ENCODE data around the gene AGR2.

Gene AGR2

GRCh38 chr7:16754856-16755317 is 49.9 kb downstream of the AGR2 start:
- Histone ChIP-seq H3K4me1 (ENCODE audit: control insufficient read depth in 1 of 2, insufficient read depth in 2 of 2, low read length in 2 of 2) (peaks cover 0 to 4% of the 10 kb centered on the region in 2 donors), H3K36me3 (ENCODE audit: control insufficient read depth in 1 of 2, insufficient read depth in 2 of 2, low read length in 2 of 2) (no peaks in the 10 kb centered on the region), H3K9me3 (ENCODE audit: control insufficient read depth in 1 of 2, low read length in 2 of 2) (no peaks in the 10 kb centered on the region), H3K27me3 (ENCODE audit: low read depth, low read length) (no peaks in the 10 kb centered on the region), H3K27ac (ENCODE audit: low read length) (peak overlapping the region; percentile 46), H3K4me3 (ENCODE audit: low read depth in 1 of 2, low read length in 2 of 2) (peak overlapping the region; percentile 72 to 87)

- Histone ChIP-seq H3K4me3 (ENCODE audit: low read depth in 1 of 2, low read length in 2 of 2) (peak overlapping the region; percentile 72 to 87), H3K4me1 (ENCODE audit: control insufficient read depth in 1 of 2, insufficient read depth in 2 of 2, low read length in 2 of 2) (peaks cover 0 to 4% of the 10 kb centered on the region in 2 donors), H3K27ac (ENCODE audit: low read length) (peak overlapping the region; percentile 46), H3K9me3 (ENCODE audit: control insufficient read depth in 1 of 2, low read length in 2 of 2) (no peaks in the 10 kb centered on the region), H3K36me3 (ENCODE audit: control insufficient read depth in 1 of 2, insufficient read depth in 2 of 2, low read length in 2 of 2) (no peaks in the 10 kb centered on the region), H3K27me3 (ENCODE audit: low read depth, low read length) (no peaks in the 10 kb centered on the region)
Observed at GRCh38 chr7:16753932-16754855, 50.6 kb downstream of the AGR2 start.

DNA sequence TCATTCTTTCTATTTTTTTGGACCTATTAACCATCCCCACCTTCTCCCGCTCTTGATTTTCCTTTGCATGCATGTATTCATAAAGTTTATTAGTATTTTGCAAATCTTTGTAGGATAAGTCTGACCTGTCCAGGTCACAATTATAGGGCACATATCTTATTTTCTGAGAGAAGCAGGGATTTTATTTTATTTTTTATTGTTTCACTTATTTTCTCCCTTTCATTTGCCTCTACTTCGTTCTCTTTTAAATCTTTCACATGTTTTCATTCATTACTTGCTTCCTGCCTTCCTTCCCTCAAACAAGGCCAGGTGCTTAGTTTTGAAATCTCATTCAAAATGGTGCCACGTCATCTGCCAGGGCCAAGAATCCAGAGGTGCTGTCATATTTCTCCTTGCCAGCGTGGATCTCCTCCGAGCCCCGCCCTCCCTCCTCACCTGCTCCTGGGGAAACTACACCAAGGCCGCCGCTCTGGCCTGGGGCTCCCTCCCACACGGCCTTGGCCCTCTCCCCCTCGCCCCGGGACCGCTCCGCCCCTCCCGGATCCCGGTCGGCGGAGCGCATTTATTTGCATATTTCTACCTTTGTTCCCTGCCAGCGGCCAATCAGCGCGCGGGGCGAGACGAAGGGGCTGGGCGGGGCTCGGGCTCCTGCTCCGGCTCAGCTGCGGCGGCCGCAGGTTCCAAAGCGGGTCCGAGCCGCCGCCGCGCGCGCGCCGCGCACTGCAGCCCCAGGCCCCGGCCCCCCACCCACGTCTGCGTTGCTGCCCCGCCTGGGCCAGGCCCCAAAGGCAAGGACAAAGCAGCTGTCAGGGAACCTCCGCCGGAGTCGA is 51.5 kb downstream of the AGR2 start, which contains the start of gene TSPAN13:
Gene TSPAN13 (plus strand): TSS at position 654 of the 830 bp plus-strand sequence. CDS start 213 bp downstream, outside the sequence.
- H3K36me3 ChIP-seq (ENCODE audit: control insufficient read depth in 1 of 2, insufficient read depth in 2 of 2, low read length in 2 of 2): no peaks in the 10 kb centered on the region
- H3K4me1 ChIP-seq (ENCODE audit: control insufficient read depth in 1 of 2, insufficient read depth in 2 of 2, low read length in 2 of 2): peaks cover 0 to 4% of the 10 kb centered on the region in 2 donors
- H3K4me3 ChIP-seq (ENCODE audit: low read depth in 1 of 2, low read length in 2 of 2): peak within 1 kb of the TSS; percentile 72 to 87
- H3K9me3 ChIP-seq (ENCODE audit: control insufficient read depth in 1 of 2, low read length in 2 of 2): no peaks in the 10 kb centered on the region
- peak within 1 kb of the TSS; percentile 46 for H3K27ac ChIP-seq (ENCODE audit: low read length)
- H3K27me3 ChIP-seq (ENCODE audit: low read depth, low read length): no peaks in the 10 kb centered on the region

DNA sequence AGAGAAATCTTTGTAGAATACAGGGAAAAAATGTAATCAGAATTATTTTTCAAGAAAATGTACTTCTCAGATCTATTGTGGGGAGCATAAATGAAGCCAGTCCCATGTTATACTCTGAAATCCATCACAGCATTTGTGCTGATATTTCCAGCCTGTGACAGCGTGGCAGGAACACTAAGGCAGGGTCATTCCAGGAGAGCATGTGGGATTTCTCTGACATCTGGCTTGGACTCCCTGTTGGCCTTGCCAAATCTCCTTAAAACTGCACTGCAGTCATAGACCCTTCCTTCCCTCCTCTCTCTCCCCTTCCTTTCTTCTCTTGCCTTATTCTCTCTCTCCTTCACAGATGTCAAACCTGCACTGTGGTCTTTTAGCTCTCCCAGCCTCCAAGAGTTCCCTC is 57.7 kb downstream of the AGR2 start:
- Histone ChIP-seq H3K27ac (ENCODE audit: low read length) (no peak overlapping the region), H3K36me3 (ENCODE audit: control insufficient read depth in 1 of 2, insufficient read depth in 2 of 2, low read length in 2 of 2) (no peaks in the 10 kb centered on the region), H3K4me1 (ENCODE audit: control insufficient read depth in 1 of 2, insufficient read depth in 2 of 2, low read length in 2 of 2) (peaks cover 3 to 7% of the 10 kb centered on the region in 2 donors), H3K9me3 (ENCODE audit: control insufficient read depth in 1 of 2, low read length in 2 of 2) (no peaks in the 10 kb centered on the region), H3K27me3 (ENCODE audit: low read depth, low read length) (no peaks in the 10 kb centered on the region), H3K4me3 (ENCODE audit: low read depth in 1 of 2, low read length in 2 of 2) (no peak overlapping the region)

DNA sequence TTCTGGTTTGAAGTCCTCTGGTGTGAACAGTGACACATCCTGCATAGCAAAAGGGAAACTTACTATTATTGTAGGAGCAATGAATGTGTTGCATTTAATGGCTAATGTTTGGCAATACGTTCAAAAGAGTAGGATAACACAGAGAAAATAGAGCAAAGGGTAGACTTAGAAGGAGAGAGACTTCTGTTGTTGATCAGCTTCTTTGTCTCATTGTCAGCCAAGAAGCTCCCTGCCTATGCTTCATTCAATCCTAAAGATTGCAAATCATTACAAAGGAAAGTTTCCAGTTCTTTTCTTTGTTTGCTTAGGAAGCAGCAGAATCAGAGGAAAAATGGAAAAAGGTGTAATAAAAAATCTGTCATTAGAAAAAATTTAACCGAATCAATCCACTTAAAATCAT is 59.2 kb downstream of the AGR2 start:
- H3K27me3 ChIP-seq (ENCODE audit: low read depth, low read length): no peaks in the 10 kb centered on the region
- no peaks in the 10 kb centered on the region for H3K9me3 ChIP-seq (ENCODE audit: control insufficient read depth in 1 of 2, low read length in 2 of 2)
- no peak overlapping the region for H3K4me3 ChIP-seq (ENCODE audit: low read depth in 1 of 2, low read length in 2 of 2)
- H3K4me1 ChIP-seq (ENCODE audit: control insufficient read depth in 1 of 2, insufficient read depth in 2 of 2, low read length in 2 of 2): peaks cover 3 to 7% of the 10 kb centered on the region in 2 donors
- no peak overlapping the region for H3K27ac ChIP-seq (ENCODE audit: low read length)
- H3K36me3 ChIP-seq (ENCODE audit: control insufficient read depth in 1 of 2, insufficient read depth in 2 of 2, low read length in 2 of 2): no peaks in the 10 kb centered on the region

- H3K27me3 ChIP-seq (ENCODE audit: low read depth, low read length): no peaks in the 10 kb centered on the region
- H3K9me3 ChIP-seq (ENCODE audit: control insufficient read depth in 1 of 2, low read length in 2 of 2): no peaks in the 10 kb centered on the region
- no peak overlapping the region for H3K27ac ChIP-seq (ENCODE audit: low read length)
- no peak overlapping the region for H3K4me3 ChIP-seq (ENCODE audit: low read depth in 1 of 2, low read length in 2 of 2)
- H3K4me1 ChIP-seq (ENCODE audit: control insufficient read depth in 1 of 2, insufficient read depth in 2 of 2, low read length in 2 of 2): peaks cover 3 to 7% of the 10 kb centered on the region in 2 donors
- H3K36me3 ChIP-seq (ENCODE audit: control insufficient read depth in 1 of 2, insufficient read depth in 2 of 2, low read length in 2 of 2): no peaks in the 10 kb centered on the region
Observed at GRCh38 chr7:16744518-16745250, 60.1 kb downstream of the AGR2 start.

- Histone ChIP-seq H3K27ac (ENCODE audit: low read length) (no peak overlapping the region), H3K36me3 (ENCODE audit: control insufficient read depth in 1 of 2, insufficient read depth in 2 of 2, low read length in 2 of 2) (no peaks in the 10 kb centered on the region)
Observed at GRCh38 chr7:16743236-16743635, 61.6 kb downstream of the AGR2 start.

GRCh38 chr7:16742547-16742946 is 62.3 kb downstream of the AGR2 start:
- Histone ChIP-seq H3K27ac (ENCODE audit: low read length) (no peak overlapping the region), H3K9me3 (ENCODE audit: control insufficient read depth in 1 of 2, low read length in 2 of 2) (no peaks in the 10 kb centered on the region), H3K27me3 (ENCODE audit: low read depth, low read length) (no peaks in the 10 kb centered on the region), H3K36me3 (ENCODE audit: control insufficient read depth in 1 of 2, insufficient read depth in 2 of 2, low read length in 2 of 2) (no peaks in the 10 kb centered on the region), H3K4me3 (ENCODE audit: low read depth in 1 of 2, low read length in 2 of 2) (no peak overlapping the region), H3K4me1 (ENCODE audit: control insufficient read depth in 1 of 2, insufficient read depth in 2 of 2, low read length in 2 of 2) (peaks cover 3 to 7% of the 10 kb centered on the region in 2 donors)

More at GRCh38 chr7:16743236-16743635, 61.6 kb downstream of the AGR2 start:
- no peak overlapping the region for H3K4me3 ChIP-seq (ENCODE audit: low read depth in 1 of 2, low read length in 2 of 2)
- no peaks in the 10 kb centered on the region for H3K9me3 ChIP-seq (ENCODE audit: control insufficient read depth in 1 of 2, low read length in 2 of 2)
- H3K27me3 ChIP-seq (ENCODE audit: low read depth, low read length): no peaks in the 10 kb centered on the region
- peaks cover 3 to 7% of the 10 kb centered on the region in 2 donors for H3K4me1 ChIP-seq (ENCODE audit: control insufficient read depth in 1 of 2, insufficient read depth in 2 of 2, low read length in 2 of 2)

Measured in muscle layer of duodenum (tissue), 2 donors.